ENCODE measurements around the gene LRCH3.
"Not testable (repeated sequence)": the region's sequence is repeated elsewhere in the genome, so short reads cannot be mapped to it uniquely, and the experiment has no call there.

The LRCH3 gene

GRCh38 chr3:197912741-197913476, 121.9 kb downstream of the LRCH3 start:
- H3K9ac ChIP-seq (ENCODE audit: low read depth in 1 of 2, low read length in 2 of 2): no peak overlapping the region
- H3K4me1 ChIP-seq (ENCODE audit: control insufficient read depth in 1 of 2, insufficient read depth in 2 of 2, low read length in 2 of 2): no peaks in the 10 kb centered on the region
- no peak overlapping the region for H3K4me3 ChIP-seq (ENCODE audit: low read depth in 1 of 2, low read length in 2 of 2)
- H3K9me3 ChIP-seq (ENCODE audit: control insufficient read depth in 1 of 2, low read length in 2 of 2): no peaks in the 10 kb centered on the region
- H3K27ac ChIP-seq (ENCODE audit: low read depth, low read length): no peak overlapping the region
- no peaks in the 10 kb centered on the region for H3K36me3 ChIP-seq (ENCODE audit: control insufficient read depth in 1 of 2, insufficient read depth in 2 of 2, low read length in 2 of 2)
- no peaks in the 10 kb centered on the region for H3K27me3 ChIP-seq (ENCODE audit: control insufficient read depth in 1 of 2, insufficient read depth in 2 of 2, low read length in 2 of 2)

GRCh38 chr3:197913641-197914380, 122.8 kb downstream of the LRCH3 start:
- Histone ChIP-seq H3K9ac (ENCODE audit: low read depth in 1 of 2, low read length in 2 of 2) (no peak overlapping the region), H3K4me3 (ENCODE audit: low read depth in 1 of 2, low read length in 2 of 2) (no peak overlapping the region), H3K36me3 (ENCODE audit: control insufficient read depth in 1 of 2, insufficient read depth in 2 of 2, low read length in 2 of 2) (no peaks in the 10 kb centered on the region), H3K9me3 (ENCODE audit: control insufficient read depth in 1 of 2, low read length in 2 of 2) (no peaks in the 10 kb centered on the region), H3K27me3 (ENCODE audit: control insufficient read depth in 1 of 2, insufficient read depth in 2 of 2, low read length in 2 of 2) (no peaks in the 10 kb centered on the region), H3K4me1 (ENCODE audit: control insufficient read depth in 1 of 2, insufficient read depth in 2 of 2, low read length in 2 of 2) (no peaks in the 10 kb centered on the region), H3K27ac (ENCODE audit: low read depth, low read length) (no peak overlapping the region)

- H3K36me3 ChIP-seq (ENCODE audit: control insufficient read depth in 1 of 2, insufficient read depth in 2 of 2, low read length in 2 of 2); H3K9me3 ChIP-seq (ENCODE audit: control insufficient read depth in 1 of 2, low read length in 2 of 2); H3K4me3 ChIP-seq (ENCODE audit: low read depth in 1 of 2, low read length in 2 of 2); H3K9ac ChIP-seq (ENCODE audit: low read depth in 1 of 2, low read length in 2 of 2); H3K27me3 ChIP-seq (ENCODE audit: control insufficient read depth in 1 of 2, insufficient read depth in 2 of 2, low read length in 2 of 2); H3K4me1 ChIP-seq (ENCODE audit: control insufficient read depth in 1 of 2, insufficient read depth in 2 of 2, low read length in 2 of 2); H3K27ac ChIP-seq (ENCODE audit: low read depth, low read length): not testable (repeated sequence)
Observed at GRCh38 chr3:197921429-197922275, 130.6 kb downstream of the LRCH3 start.

GRCh38 chr3:197926418-197926817, 135.4 kb downstream of the LRCH3 start:
- H3K27ac ChIP-seq (ENCODE audit: low read depth, low read length): no peak overlapping the region
- no peaks in the 10 kb centered on the region for H3K4me1 ChIP-seq (ENCODE audit: control insufficient read depth in 1 of 2, insufficient read depth in 2 of 2, low read length in 2 of 2)
- no peak overlapping the region for H3K4me3 ChIP-seq (ENCODE audit: low read depth in 1 of 2, low read length in 2 of 2)
- no peaks in the 10 kb centered on the region for H3K9me3 ChIP-seq (ENCODE audit: control insufficient read depth in 1 of 2, low read length in 2 of 2)
- H3K36me3 ChIP-seq (ENCODE audit: control insufficient read depth in 1 of 2, insufficient read depth in 2 of 2, low read length in 2 of 2): peaks cover 0 to 4% of the 10 kb centered on the region in 2 donors
- no peak overlapping the region for H3K9ac ChIP-seq (ENCODE audit: low read depth in 1 of 2, low read length in 2 of 2)
- H3K27me3 ChIP-seq (ENCODE audit: control insufficient read depth in 1 of 2, insufficient read depth in 2 of 2, low read length in 2 of 2): no peaks in the 10 kb centered on the region

GRCh38 chr3:197927578-197927977, 136.5 kb downstream of the LRCH3 start:
- H3K36me3 ChIP-seq (ENCODE audit: control insufficient read depth in 1 of 2, insufficient read depth in 2 of 2, low read length in 2 of 2); H3K9me3 ChIP-seq (ENCODE audit: control insufficient read depth in 1 of 2, low read length in 2 of 2); H3K27ac ChIP-seq (ENCODE audit: low read depth, low read length); H3K27me3 ChIP-seq (ENCODE audit: control insufficient read depth in 1 of 2, insufficient read depth in 2 of 2, low read length in 2 of 2); H3K4me3 ChIP-seq (ENCODE audit: low read depth in 1 of 2, low read length in 2 of 2); H3K9ac ChIP-seq (ENCODE audit: low read depth in 1 of 2, low read length in 2 of 2); H3K4me1 ChIP-seq (ENCODE audit: control insufficient read depth in 1 of 2, insufficient read depth in 2 of 2, low read length in 2 of 2): not testable (repeated sequence)

- no peak overlapping the region for H3K9ac ChIP-seq (ENCODE audit: low read depth in 1 of 2, low read length in 2 of 2)
- no peaks in the 10 kb centered on the region for H3K27me3 ChIP-seq (ENCODE audit: control insufficient read depth in 1 of 2, insufficient read depth in 2 of 2, low read length in 2 of 2)
- no peaks in the 10 kb centered on the region for H3K4me1 ChIP-seq (ENCODE audit: control insufficient read depth in 1 of 2, insufficient read depth in 2 of 2, low read length in 2 of 2)
- no peak overlapping the region for H3K27ac ChIP-seq (ENCODE audit: low read depth, low read length)
- H3K36me3 ChIP-seq (ENCODE audit: control insufficient read depth in 1 of 2, insufficient read depth in 2 of 2, low read length in 2 of 2): no peaks in the 10 kb centered on the region
- no peaks in the 10 kb centered on the region for H3K9me3 ChIP-seq (ENCODE audit: control insufficient read depth in 1 of 2, low read length in 2 of 2)
- no peak overlapping the region for H3K4me3 ChIP-seq (ENCODE audit: low read depth in 1 of 2, low read length in 2 of 2)
Observed at GRCh38 chr3:197936819-197937384, 145.8 kb downstream of the LRCH3 start.
